GM21737 (cell line): ENCODE measurements around the gene MAP1LC3B2.

Experiments
- ATAC-seq: cut with Tn5 transposase; IDR thresholded peaks from one replicate; pipeline ENCODE4 v1.9.1; 2021; ENCODE audit warnings: mild to moderate bottlenecking, moderate library complexity; ENCODE audit not compliant: unreplicated experiment

The MAP1LC3B2 gene

GRCh38 chr12:116591855-116592637 lies 32.9 kb downstream of the MAP1LC3B2 start:
- ATAC-seq: no peak

- no peak for ATAC-seq
These were observed 33.5 kb downstream of the MAP1LC3B2 start for GRCh38 chr12:116592731-116593130.

- ATAC-seq: no peak
These were observed 35.3 kb downstream of the MAP1LC3B2 start for GRCh38 chr12:116594325-116595038.

- ATAC-seq: no peak
These were observed 36.0 kb downstream of the MAP1LC3B2 start for GRCh38 chr12:116595186-116595585.

- ATAC-seq: no peak
These were observed 36.5 kb downstream of the MAP1LC3B2 start for GRCh38 chr12:116595672-116596071.

- no peak for ATAC-seq
These were observed 38.7 kb downstream of the MAP1LC3B2 start for GRCh38 chr12:116597886-116598285.

- no peak for ATAC-seq
These were observed 39.4 kb downstream of the MAP1LC3B2 start for GRCh38 chr12:116598311-116599284.

- no peak for ATAC-seq
These were observed 40.3 kb downstream of the MAP1LC3B2 start for GRCh38 chr12:116599285-116600136.

GRCh38 chr12:116600959-116601918 lies 42.1 kb downstream of the MAP1LC3B2 start:
- ATAC-seq: no peak

- no peak for ATAC-seq
These were observed 43.0 kb downstream of the MAP1LC3B2 start for GRCh38 chr12:116601933-116602810.

- no peak for ATAC-seq
These were observed 44.5 kb downstream of the MAP1LC3B2 start for GRCh38 chr12:116603546-116604177.

GRCh38 chr12:116604178-116604895 lies 45.2 kb downstream of the MAP1LC3B2 start:
- no peak for ATAC-seq

- ATAC-seq: no peak
These were observed 45.9 kb downstream of the MAP1LC3B2 start for GRCh38 chr12:116604951-116605641.

GRCh38 chr12:116606397-116606796 lies 47.2 kb downstream of the MAP1LC3B2 start:
- ATAC-seq: no peak

GRCh38 chr12:116607039-116607438 lies 47.9 kb downstream of the MAP1LC3B2 start:
- ATAC-seq: no peak
